ENCODE measurements around the gene BAIAP2L1.

BAIAP2L1 gene

GRCh38 chr7:98355250-98355538, 45.7 kb downstream of the BAIAP2L1 start:
- DNase-seq = no peak

GRCh38 chr7:98354511-98355249, 46.2 kb downstream of the BAIAP2L1 start:
- DNase-seq = no peak

GRCh38 chr7:98354052-98354451, 46.8 kb downstream of the BAIAP2L1 start:
- no peak for DNase-seq

GRCh38 chr7:98352621-98353020, 48.3 kb downstream of the BAIAP2L1 start:
- DNase-seq = no peak

- no peak for DNase-seq
Measured at GRCh38 chr7:98351136-98351535, 49.8 kb downstream of the BAIAP2L1 start.

GRCh38 chr7:98348726-98349474, 52.0 kb downstream of the BAIAP2L1 start:
- DNase-seq = no peak

GRCh38 chr7:98346515-98347069, 54.3 kb downstream of the BAIAP2L1 start:
- no peak for DNase-seq

GRCh38 chr7:98341106-98341505, 59.8 kb downstream of the BAIAP2L1 start:
- DNase-seq = no peak

GRCh38 chr7:98339043-98339442, 61.8 kb downstream of the BAIAP2L1 start:
- DNase-seq = no peak

GRCh38 chr7:98338441-98338840, 62.4 kb downstream of the BAIAP2L1 start:
- no peak for DNase-seq

GRCh38 chr7:98335411-98335977, 65.4 kb downstream of the BAIAP2L1 start:
- DNase-seq = no peak

- no peak for DNase-seq
Measured at GRCh38 chr7:98334081-98334480, 66.8 kb downstream of the BAIAP2L1 start.

- DNase-seq = no peak
Measured at GRCh38 chr7:98330926-98331529, 69.9 kb downstream of the BAIAP2L1 start.

- DNase-seq = no peak
Measured at GRCh38 chr7:98329791-98330373, 71.0 kb downstream of the BAIAP2L1 start.

- no peak for DNase-seq
Measured at GRCh38 chr7:98329100-98329790, 71.6 kb downstream of the BAIAP2L1 start.

GRCh38 chr7:98324782-98325181, 76.1 kb downstream of the BAIAP2L1 start:
- DNase-seq = no peak

- DNase-seq = no peak
Measured at GRCh38 chr7:98323597-98324322, 77.1 kb downstream of the BAIAP2L1 start.

GRCh38 chr7:98322331-98323270, 78.3 kb downstream of the BAIAP2L1 start:
- DNase-seq = no peak

- no peak for DNase-seq
Measured at GRCh38 chr7:98321301-98321700, 79.6 kb downstream of the BAIAP2L1 start.

- DNase-seq = no peak
Measured at GRCh38 chr7:98319176-98319575, 81.7 kb downstream of the BAIAP2L1 start.

Measured in activated CD4-positive, alpha-beta T cell treated with anti-CD3 and anti-CD28 coated beads for 1 hour (primary cell).